Fibroblast of skin of back (primary cell): Measurements from ENCODE around the gene GPR15LG.

Experiments used
- DNase-seq: peaks from one replicate; pipeline ENCODE4 v3.0.0-alpha.2; 2013

GPR15LG gene

DNA sequence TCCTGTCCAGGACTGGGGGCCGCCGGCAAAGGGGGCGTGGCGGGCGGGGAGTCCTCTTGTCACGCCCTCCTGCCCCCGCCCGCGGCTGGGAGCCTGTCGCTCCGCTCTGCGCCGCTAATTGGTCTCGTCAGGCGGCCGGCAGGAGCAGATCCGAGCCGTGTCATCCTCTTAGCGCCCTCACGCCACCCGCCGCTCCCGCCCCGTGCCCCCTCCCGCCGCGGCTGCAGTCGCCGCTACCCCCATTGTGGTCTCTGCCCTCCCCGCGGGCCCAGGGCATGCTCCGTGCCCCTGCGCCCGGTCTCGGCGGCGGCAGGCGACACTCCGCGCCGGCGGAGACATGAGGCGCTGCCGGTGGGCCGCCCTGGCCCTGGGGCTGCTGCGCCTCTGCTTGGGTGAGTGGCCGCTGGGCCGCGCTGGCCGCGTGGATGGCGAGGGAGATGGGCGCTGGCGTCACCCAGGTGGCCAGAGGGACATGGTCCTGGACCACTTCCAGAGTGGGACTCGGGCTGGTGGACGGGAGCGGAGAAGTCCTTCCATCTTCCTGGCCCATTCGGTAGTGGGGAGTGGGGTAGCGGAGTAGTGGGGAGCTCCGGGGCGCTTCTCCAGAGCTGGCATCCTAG lies 20.9 kb downstream of the GPR15LG start, which contains the start of gene CDHR1:
Gene CDHR1 (plus strand): TSS at position 114 of the 620 bp plus-strand sequence. CDS start 224 bp downstream, at position 338.
- DNase-seq = peak; percentile 16

DNA sequence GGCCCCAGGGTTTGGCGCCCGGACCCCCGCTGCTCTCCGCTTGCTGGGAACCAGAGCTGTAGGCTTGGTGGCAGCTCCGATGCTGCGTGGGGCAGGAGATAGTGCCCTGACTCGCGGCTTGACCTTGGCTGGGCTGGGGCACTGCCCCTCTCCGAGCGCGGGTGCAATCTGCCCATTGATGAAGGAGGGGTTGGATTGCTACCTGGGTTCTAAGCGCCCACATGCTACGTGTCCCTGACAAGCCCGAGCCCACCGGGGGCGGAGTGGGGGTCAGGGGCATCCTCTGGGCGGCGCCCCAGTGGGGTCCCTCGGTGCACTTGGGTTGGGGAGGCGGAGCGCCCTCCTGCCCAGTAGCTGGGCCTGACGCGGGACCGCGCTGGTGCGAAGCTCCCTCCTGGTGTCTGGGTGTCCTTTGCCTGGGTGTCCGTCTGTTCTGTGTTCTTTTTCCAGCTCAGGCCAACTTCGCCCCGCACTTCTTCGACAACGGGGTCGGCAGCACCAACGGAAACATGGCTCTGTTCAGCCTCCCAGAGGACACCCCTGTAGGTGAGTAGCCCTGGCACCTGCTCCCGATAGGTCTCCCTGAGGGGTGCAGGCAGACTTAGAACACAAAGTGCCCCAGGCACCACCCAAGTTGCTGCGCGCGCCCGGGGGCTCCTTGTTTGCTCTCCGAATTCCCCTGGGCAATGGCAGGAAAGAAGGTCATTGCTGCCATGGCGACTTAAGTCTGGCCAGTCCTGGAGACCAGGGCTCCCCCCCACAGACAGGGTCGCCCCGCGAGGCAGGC lies 21.6 kb downstream of the GPR15LG start:
- no peak for DNase-seq

DNA sequence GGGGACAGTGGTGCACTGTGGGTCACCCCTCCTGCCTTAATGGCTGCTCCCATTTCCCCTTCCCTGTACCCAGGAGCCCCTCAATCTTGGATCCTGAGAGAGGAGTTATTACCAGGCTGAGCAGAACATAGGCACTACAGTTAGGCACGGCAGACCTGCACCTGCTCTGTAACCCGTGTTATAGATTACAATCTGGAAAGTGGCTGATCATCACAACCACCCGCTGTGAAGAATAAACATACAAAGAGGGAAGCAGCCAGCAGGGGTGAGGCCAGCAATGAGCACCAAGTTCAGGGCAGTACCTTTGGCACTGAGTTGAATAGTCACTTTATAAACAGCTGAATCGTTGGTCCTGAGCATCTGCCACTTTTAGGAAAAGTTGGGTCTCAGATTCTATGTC lies 22.5 kb downstream of the GPR15LG start:
- DNase-seq = no peak

DNA sequence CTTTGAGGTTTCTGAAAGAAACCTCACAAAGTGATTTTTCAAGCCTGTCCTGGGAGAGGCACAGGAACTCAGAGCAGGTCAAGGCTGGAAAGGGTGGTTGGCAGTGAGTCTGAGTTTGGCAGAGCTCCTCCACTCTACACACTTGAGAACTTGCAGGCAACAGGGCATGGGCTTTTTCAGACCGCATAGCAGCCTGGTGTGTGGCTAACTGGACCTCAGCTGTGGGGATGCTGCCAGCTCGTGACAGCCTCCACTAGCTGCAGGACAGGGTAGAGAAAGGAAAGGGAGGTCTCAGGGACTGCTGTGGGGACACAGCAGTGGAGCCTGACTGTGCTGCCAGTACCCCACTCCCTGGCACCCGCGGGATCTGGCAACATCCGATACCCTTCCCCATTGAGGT lies 23.3 kb downstream of the GPR15LG start:
- no peak for DNase-seq

DNA sequence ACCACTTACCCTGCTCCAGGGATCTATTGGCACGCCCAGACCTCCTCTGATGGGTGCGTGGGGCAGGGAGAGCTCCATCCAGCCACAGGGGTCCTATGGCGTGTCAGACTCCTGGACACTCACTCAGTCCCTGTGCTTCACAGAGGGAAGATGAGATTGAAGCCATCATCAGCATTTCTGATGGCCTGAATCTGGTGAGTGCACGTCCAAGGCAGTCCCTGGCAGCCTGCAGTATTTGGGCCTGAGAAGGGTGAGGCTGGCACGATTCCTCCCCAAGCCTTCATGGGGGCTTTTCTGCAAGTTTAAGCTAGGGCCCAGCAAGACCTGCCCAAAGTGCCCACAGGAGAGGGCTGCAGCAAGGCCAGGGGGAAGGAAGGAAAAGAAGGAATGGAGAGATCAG lies 24.0 kb downstream of the GPR15LG start:
- DNase-seq = no peak

DNA sequence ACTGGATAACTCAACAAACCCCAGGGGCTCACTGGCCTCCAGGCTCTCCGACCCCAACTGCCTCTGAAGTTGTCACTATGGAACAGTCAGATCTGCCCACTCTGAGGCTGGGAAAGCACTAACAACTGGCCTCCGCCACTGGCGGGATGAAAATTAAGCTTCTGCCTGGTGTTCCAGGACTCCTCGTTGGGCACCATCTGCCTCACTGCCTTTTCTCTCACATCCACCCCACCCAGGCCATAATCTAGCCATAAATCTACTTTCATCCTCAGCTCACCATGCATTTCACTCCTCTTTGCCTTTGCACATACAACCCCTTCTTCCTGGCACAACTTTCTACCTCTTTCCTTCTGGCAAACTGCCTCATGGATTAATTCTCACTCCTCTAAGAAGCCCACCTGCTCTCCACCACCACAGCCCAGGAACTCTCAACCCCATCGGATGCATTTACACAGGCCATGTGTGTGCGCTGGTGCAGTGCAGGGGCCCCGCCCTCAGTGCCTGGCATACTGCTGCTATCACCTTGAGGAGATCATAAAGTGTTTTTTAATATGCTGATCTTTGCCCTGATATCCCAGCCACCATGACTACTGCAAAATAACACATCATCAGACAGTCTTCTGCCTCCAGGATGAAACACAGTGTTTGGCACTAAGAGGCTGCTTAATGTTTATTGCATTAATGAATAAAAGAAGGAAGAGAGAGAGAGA lies 24.8 kb downstream of the GPR15LG start:
- no peak for DNase-seq

DNA sequence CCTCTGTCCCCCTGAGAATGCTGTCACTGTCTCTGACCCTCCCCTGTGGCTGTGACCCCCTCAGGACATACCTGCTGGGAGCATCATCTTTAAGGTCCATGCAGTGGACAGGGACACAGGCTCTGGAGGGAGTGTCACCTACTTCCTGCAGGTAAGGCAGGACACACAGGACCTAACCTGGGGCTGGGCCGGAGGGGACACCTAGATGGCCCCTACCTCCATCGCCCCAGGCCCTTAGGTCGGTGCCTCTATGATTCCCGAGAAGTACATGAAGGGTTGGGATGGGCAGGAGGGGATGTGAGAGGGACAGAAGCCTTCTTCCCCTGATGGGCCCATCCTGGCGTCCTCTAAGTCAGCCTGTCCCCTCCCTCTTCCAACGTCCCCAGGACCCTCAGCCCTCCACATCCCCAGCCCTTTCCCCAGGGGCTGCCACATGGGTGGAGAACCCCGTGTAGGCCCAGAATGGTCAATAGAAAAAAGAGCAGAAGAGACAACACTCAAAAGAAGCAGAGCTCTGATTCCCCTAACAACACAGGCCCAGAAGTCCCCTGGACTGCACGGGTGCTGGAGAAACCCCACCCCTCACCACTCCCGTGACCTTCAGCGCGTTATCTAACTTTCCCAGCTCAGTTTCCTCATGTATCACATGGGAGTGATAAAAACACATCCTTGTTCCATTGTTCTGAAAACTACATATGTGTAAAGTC lies 27.1 kb downstream of the GPR15LG start:
- DNase-seq = no peak

DNA sequence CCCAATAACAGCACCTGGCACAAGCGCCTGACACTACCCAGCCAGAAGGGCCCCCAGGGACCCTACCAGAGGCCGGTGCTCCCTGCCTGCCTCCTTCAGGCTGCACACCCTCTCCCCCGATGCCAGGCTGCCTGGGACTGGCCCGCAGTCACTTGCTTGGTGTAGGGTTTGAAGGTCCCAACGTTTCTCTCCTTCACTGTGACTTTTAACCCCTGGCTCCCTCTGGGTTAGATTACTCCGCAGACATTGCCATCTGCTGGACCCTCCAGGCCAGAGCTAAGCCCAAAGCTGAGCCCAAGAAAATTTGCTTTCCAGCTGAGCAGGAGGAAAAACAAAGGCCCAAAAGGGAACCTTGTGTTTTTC lies 27.6 kb downstream of the GPR15LG start:
- no peak for DNase-seq

DNA sequence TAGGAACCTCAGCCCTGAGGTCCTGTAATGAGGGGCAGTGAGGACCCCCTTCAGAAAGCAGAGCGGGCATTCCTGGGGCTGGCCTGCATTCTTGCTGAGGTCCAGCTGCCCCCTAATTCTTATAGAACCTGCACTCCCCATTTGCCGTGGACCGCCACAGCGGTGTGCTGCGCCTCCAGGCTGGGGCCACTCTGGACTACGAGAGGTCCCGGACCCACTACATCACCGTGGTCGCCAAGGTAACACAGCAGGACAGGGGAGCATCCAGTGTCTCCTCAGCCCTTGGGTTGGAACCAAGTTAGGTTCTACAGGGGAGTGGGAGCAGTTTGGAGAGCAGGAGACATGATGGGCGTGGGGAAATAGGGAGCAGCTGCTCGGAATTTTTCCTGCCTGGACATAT lies 28.1 kb downstream of the GPR15LG start:
- no peak for DNase-seq

DNA sequence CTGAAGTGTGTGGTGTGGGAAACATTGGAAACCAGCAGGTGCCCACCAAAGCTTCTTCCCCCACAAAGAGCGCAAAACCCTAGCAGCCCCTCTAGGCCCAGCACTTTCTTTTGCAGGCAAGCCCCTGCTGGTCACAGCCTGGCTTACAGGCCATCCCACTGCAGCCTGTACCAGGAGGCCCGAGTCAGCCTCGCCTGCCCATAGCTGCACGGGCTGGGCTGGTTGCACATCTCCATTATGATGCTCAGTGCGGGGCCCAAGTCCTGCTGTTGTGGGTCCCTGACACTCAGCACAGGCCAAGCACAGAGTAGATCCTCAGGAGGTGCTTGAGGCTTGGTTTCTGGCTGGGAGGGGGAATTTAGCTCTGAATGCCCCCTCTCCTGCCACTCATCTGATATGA lies 28.7 kb downstream of the GPR15LG start:
- DNase-seq = no peak

DNA sequence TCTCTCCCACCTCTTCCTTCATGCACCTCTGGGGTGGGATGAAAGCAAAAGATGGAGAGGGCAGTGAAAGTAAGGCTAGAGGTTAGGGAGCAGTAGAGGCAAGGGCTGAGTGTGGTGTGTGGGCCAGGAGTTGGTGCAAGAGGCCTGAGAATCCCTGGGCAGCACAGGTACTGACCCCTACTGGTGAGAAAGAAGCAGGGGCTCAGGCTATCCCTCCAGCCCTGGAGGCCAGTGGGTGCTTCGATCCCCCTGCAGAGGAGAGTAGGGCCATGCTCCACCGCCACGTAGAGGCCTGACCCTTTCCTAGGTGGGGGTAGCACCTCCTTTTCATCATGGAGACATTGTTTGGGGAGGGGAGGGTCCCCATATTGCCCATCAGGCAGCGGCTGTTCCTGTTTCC lies 30.5 kb downstream of the GPR15LG start:
- no peak for DNase-seq

DNA sequence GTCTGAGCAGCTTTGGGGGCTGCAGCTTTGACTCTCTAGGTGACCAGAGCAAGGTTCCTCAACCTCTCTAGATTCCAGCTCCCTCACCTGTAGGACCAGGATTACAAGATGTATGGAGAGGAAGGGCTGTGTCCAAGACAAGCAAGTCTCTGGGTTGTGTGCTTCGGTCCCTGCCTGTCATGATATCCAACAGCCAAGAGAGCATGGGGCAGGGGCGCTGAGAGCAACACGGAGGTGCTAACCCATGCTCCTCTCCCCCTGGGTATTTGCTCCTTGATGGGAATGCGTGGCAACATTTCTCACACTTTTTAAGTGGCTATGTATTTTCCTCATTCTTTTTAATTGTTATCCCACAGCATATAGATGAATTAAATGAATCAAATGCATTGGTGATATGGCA lies 31.0 kb downstream of the GPR15LG start:
- no peak for DNase-seq

DNA sequence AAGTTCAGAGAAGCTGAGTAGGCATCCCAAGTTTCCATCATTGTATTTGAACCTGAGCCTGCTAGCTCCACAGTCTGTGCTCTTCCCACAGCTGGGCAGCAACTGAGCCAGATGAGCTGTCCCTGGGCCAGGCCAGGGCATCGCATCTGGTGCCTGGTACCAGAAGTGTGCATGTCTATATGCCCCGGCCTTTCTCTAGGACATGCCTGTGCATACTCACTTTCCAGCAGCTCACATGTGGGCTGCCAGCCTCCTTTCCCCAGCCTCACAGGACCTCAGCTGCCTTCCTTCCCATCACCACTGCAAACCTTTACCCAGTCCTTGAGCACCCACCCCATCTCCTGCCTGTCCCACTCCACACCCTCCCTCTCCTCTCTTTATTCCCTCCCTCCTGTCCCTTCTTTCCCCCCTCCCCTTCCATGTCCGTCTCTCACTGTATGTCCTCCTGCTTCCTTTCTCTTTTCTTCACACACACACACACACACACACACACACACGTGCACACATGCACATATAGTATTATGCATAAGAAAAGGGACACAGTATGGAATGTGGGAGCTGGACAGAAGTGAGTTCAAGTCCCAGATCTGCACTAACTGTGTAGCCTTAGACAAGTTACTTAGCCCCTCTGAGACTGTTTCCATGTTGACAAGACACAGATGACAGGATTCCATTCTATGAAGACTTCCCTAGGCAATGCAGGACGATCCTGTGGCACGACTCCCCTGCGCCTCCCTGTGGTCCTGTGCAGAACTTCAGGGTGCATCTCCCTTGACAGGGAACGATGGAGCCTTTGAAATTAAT lies 31.6 kb downstream of the GPR15LG start:
- DNase-seq = peak; percentile 23

DNA sequence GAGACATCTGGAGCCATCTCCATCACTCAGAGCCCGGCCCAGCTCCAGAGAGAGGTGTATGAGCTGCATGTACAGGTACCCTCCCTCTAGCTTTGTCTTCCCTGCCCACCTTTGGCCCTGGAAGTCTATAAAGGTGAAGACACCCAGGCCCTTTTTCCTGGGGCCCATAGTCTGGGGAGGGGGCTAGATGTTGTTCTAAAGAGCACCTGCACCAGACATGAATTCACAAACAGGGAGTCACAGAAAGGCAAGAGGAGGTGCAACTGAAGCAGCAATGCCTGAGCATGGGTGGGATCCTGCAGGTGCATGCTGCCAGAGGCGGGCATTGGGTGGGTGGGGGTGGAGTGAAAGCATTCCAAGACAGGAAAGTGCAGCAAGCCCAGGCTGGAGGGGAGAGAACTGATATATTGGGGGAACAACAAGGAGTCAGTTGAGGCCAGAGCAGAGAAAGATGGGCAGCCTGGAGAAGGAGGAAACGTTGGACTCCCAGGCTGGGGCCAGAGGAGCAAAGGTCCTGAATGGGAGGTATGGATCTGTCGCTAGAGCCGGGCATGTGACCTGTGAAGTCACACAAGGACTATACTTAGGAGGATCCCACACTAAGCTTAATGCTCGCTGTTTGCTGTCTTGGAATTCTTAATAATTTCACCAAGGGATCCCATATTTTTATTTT lies 32.4 kb downstream of the GPR15LG start:
- no peak for DNase-seq

DNA sequence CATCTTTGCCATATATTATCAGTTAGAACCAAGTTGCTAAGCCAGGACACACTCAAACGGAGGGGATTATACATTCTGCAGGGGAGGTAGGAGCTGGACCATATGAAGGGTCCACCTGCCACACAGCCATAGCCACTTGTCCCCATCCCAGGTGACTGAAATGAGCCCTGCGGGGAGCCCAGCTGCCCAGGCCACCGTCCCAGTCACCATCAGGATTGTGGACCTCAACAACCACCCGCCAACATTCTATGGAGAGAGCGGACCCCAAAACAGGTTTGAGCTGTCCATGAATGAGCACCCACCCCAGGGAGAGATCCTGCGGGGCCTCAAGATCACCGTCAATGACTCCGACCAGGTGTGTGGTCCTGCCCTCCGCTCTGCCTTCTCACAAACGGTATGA lies 34.4 kb downstream of the GPR15LG start:
- no peak for DNase-seq

DNA sequence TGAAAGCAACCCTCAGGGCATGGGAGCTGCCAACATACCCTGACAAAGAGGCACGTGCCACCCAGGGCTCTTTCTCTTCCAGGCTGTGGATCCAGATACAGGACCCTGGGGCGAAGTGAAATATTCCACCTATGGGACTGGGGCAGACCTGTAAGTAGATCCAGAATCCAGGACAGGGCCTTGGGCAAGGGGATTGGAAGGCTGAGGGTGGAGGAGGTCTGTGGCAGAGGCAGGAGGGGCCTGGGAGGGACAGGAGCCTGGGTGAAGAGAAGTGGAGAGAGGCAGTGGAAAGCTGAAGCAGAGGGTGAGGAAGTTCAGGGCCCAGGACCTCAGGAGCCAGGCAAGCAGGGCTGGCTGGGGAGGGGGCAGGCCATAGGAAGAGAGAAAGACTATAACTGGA lies 38.0 kb downstream of the GPR15LG start:
- no peak for DNase-seq

DNA sequence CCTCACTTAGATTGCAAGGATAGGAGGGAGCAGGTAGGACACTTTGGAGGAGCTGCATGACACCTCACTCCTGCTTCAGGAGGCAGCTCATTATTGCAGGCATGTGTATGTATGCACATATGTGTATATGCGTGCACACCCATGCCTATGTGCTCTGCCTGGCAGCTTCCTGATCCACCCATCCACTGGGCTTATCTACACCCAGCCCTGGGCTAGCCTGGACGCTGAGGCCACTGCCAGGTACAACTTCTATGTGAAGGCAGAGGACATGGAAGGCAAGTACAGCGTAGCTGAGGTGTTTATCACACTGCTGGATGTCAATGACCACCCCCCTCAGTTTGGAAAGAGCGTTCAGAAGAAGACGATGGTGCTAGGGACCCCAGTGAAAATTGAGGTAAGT lies 38.4 kb downstream of the GPR15LG start:
- no peak for DNase-seq

DNA sequence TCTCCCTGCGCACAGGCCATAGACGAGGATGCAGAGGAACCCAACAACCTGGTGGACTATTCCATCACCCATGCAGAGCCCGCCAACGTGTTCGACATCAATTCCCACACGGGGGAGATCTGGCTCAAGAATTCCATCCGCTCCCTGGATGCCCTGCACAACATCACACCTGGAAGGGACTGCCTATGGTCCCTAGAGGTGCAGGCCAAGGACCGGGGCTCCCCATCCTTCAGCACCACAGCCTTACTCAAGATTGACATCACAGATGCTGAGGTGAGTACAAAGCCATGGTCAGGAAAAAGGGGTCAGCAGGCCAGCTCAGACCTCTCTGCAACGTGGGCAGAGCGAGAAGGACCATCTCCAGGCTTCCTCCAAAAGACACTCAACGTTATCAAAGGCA lies 39.5 kb downstream of the GPR15LG start:
- no peak for DNase-seq

DNA sequence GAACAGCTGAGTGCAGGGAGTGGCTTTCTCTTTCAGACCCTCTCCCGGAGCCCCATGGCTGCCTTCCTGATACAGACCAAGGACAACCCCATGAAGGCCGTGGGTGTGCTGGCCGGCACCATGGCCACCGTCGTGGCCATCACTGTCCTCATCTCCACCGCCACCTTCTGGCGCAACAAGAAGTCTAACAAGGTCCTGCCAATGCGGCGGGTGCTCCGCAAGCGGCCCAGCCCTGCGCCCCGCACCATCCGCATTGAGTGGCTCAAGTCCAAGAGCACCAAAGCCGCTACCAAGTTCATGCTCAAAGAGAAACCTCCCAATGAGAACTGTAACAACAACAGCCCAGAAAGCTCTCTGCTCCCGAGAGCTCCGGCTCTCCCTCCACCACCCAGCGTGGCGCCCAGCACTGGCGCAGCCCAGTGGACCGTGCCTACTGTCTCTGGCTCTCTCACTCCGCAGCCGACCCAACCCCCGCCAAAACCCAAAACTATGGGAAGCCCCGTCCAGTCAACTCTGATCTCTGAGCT lies 40.5 kb downstream of the GPR15LG start:
- DNase-seq = no peak

DNA sequence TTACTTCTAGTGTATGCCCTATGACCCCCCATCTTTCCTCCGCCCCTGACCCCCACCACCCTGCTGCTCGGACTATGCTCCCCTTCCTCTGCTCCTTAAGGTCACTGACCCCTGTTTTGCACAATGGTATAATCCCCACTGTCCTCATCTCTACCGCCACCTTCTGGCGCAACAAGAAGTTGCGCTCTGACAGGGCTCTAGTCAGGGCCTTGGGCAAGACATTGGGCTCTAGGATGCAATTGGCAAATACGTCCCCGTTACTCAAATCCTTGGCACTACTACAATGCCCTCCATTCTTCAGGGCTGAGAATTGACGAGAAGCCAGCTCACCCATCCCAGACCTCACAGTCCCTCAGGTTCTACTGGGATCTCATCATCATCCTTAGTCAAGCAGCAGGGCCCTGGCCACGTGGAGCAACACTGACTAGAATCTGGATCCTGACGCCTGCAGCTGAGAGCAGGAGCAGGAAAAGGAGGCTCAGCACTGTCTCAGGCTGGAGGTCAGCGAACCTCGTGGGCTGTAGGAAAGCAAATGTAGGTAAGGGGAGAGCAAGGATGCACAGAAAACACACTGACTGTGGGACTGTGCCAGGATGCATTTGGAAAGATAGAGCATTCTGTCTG lies 41.1 kb downstream of the GPR15LG start:
- no peak for DNase-seq

DNA sequence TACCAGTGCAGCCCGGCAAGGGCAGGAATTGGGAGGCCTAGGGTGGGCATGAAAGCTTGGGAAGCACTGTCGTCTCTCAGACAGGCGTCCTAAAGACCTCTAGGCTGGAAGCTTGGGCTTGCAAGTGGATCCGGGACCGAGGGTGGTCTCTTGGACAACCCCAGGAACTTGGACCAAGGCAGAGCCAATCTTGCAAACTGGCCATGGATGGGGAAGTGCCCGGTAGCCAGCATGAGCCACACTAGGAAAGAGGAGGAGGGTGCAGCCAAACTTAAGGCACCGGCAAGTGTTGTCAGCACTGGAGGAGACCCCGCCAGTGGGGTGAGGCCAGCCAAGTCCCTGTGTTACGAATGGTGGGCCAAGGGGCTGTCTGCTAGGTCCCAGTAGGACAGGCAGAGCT lies 43.2 kb downstream of the GPR15LG start:
- no peak for DNase-seq
